T-cell (primary cell): Measurements from ENCODE around the gene VSNL1. TPM values are rescaled to one million over a fixed set of nuclear protein-coding genes. Genes with fewer than 3 reads are reported as not detected.

ENCODE experiments used
- ATAC-seq, 4 experiments: fragments of 200-7000 bp in 3 of 4; fragments of 150-1000 bp in 1 of 4; cut with Tn5 transposase; replicated peaks in 1 of 4; 1 replicate in 3 of 4; 2 replicates in 1 of 4; pipeline ENCODE4 v1.10.0; 2021; ENCODE audit warnings: moderate library complexity in 3 of 4, mild to moderate bottlenecking in 2 of 4, moderate number of reproducible peaks in 1 of 4
- CTCF ChIA-PET, 2 donors: fragments of 300-600 bp; sonication (Branson Sonifier 250); formaldehyde crosslinking; loops; one replicate each; lab custom pipeline; 2022; ENCODE audit warnings: antibody characterized with exemption in 2 of 2; lab: Charles Lee
- POLR2A ChIA-PET, 2 donors: fragments of 300-600 bp; sonication (Branson Sonifier 250); formaldehyde crosslinking; loops; one replicate each; lab custom pipeline; 2022; ENCODE audit warnings: antibody characterized with exemption in 2 of 2; lab: Charles Lee
- DNase-seq, 35 experiments: peaks; one replicate each; pipeline versions ENCODE4 v3.0.0 to v3.0.0-alpha.2; 2013 to 2023
- H3K27ac ChIP-seq: one replicate; pipeline ENCODE4 v1.5.1; 2013; ENCODE audit warnings: low read length
- H3K27me3 ChIP-seq, 2 experiments: replicated peaks in 1 of 2; 1 replicate in 1 of 2; 2 replicates in 1 of 2; pipeline versions ENCODE4 v1.6.1 to v1.7.0; 2013; ENCODE audit warnings: low read length in 1 of 2, mixed read lengths in 1 of 2; ENCODE audit not compliant: control insufficient read depth in 2 of 2, insufficient read depth in 2 of 2; ENCODE audit errors: extremely low read depth in 1 of 2
- H3K36me3 ChIP-seq, 2 donors: 1 replicate in 1 of 2; 2 replicates in 1 of 2; pipeline versions ENCODE4 v1.6.1 to v1.7.0; 2013; ENCODE audit warnings: low read length in 1 of 2; ENCODE audit not compliant: control insufficient read depth in 2 of 2, insufficient read depth in 1 of 2; ENCODE audit errors: extremely low read depth in 1 of 2
- H3K4me1 ChIP-seq, 2 experiments: 1 replicate in 1 of 2; 2 replicates in 1 of 2; pipeline versions ENCODE4 v1.6.1 to v1.7.0; 2013; ENCODE audit warnings: low read length in 2 of 2, mixed read lengths in 1 of 2; ENCODE audit not compliant: insufficient read depth in 2 of 2, control insufficient read depth in 1 of 2; ENCODE audit errors: extremely low read depth in 1 of 2
- H3K4me3 ChIP-seq, 2 donors: 1 replicate in 1 of 2; 2 replicates in 1 of 2; pipeline versions ENCODE4 v1.5.1 to v1.7.0; 2013; ENCODE audit warnings: mild to moderate bottlenecking in 2 of 2, low read length in 1 of 2, moderate library complexity in 1 of 2; ENCODE audit not compliant: control insufficient read depth in 1 of 2; ENCODE audit errors: extremely low read depth in 1 of 2
- H3K9me3 ChIP-seq: 2 replicates; pipeline ENCODE4 v1.7.0; 2013
- H3K27ac Mint-ChIP-seq, 2 donors: one replicate each; pipeline ENCODE4 v1.8.0; 2020 to 2021; ENCODE audit warnings: mild to moderate bottlenecking in 2 of 2, mixed read lengths in 2 of 2
- H3K27me3 Mint-ChIP-seq, 2 donors: one replicate each; pipeline ENCODE4 v1.8.0; 2021 to 2022; ENCODE audit warnings: mixed read lengths in 2 of 2
- H3K36me3 Mint-ChIP-seq: one replicate; pipeline ENCODE4 v1.8.0; 2021; ENCODE audit warnings: mixed read lengths
- H3K4me1 Mint-ChIP-seq, 3 donors: one replicate each; pipeline ENCODE4 v1.8.0; 2020 to 2022; ENCODE audit warnings: mixed read lengths in 3 of 3, mild to moderate bottlenecking in 1 of 3
- H3K4me3 Mint-ChIP-seq, 3 donors: one replicate each; pipeline ENCODE4 v1.8.0; 2020 to 2022; ENCODE audit warnings: mild to moderate bottlenecking in 3 of 3, mixed read lengths in 3 of 3, moderate library complexity in 3 of 3
- H3K9me3 Mint-ChIP-seq, 3 donors: one replicate each; pipeline ENCODE4 v1.8.0; 2020 to 2022; ENCODE audit warnings: mixed read lengths in 3 of 3
- WGBS: methylation state at CpG from one replicate; pipeline ENCODE4 v1.1.5; 2013; ENCODE audit warnings: missing lambda C conversion rate; ENCODE audit not compliant: insufficient coverage; 5-methylcytosine and 5-hydroxymethylcytosine counted together
- total RNA-seq, 35 experiments: library from RNA in 6 of 35; stranded (reverse) in 6 of 35; fragments of 120-200 nt in 1 of 35; gene quantifications; one replicate each; pipeline versions ENCODE4 v1.2.1 to v1.2.4 and lab custom pipeline; 2013 to 2026

The VSNL1 gene
- total RNA-seq, 5 donors from 2014 or later (not counting 1 experiment from before 2014, with no cell fraction given), result 0.22 TPM; not detected in 4

GRCh38 chr2:17584689-17585088 is 44.2 kb downstream of the VSNL1 start:
- no peaks in the 10 kb centered on the region for H3K9me3 ChIP-seq
- H3K4me1 Mint-ChIP-seq, result peaks cover 0 to 2% (median 0%) of the 10 kb centered on the region in 3 donors
- H3K4me3 Mint-ChIP-seq, result no peak overlapping the region
- peaks cover 0 to 17% of the 10 kb centered on the region in 2 donors for H3K27me3 Mint-ChIP-seq
- H3K9me3 Mint-ChIP-seq, result peaks cover 0 to 5% (median 0%) of the 10 kb centered on the region in 3 donors
- CTCF ChIA-PET, result no interaction called here
- no peaks in the 10 kb centered on the region for H3K27me3 ChIP-seq
- H3K4me3 ChIP-seq, result no peak overlapping the region
- H3K27ac Mint-ChIP-seq, result no peak overlapping the region
- no peak overlapping the region for H3K27ac ChIP-seq
- no peak for ATAC-seq
- no peaks in the 10 kb centered on the region for H3K36me3 ChIP-seq
- no peaks in the 10 kb centered on the region for H3K36me3 Mint-ChIP-seq
- POLR2A ChIA-PET, result no interaction called here
- no peak for DNase-seq
- 100% methylated on average over 1 of the region's 4 CpGs for WGBS
- no peaks in the 10 kb centered on the region for H3K4me1 ChIP-seq

GRCh38 chr2:17587469-17587868 is 47.0 kb downstream of the VSNL1 start:
- ATAC-seq, result no peak
- Mint-ChIP-seq H3K4me1 (no peaks in the 10 kb centered on the region), H3K9me3 (peaks cover 0 to 5% (median 0%) of the 10 kb centered on the region in 3 donors), H3K27ac (no peak overlapping the region), H3K4me3 (no peak overlapping the region), H3K36me3 (no peaks in the 10 kb centered on the region), H3K27me3 (peaks cover 5 to 17% of the 10 kb centered on the region in 2 donors)
- no peak for DNase-seq
- H3K27ac ChIP-seq, result no peak overlapping the region
- no peaks in the 10 kb centered on the region for H3K27me3 ChIP-seq
- H3K9me3 ChIP-seq, result no peaks in the 10 kb centered on the region
- 20% methylated on average over 1 of the region's 3 CpGs for WGBS
- H3K36me3 ChIP-seq, result no peaks in the 10 kb centered on the region
- no peaks in the 10 kb centered on the region for H3K4me1 ChIP-seq
- H3K4me3 ChIP-seq, result no peak overlapping the region
- ChIA-PET POLR2A (no interaction called here), CTCF (interaction anchor here in 1 of 2 donors (0.6 kb wide), 1 partner anchor 82 kb away, joined by 4 read pairs; no protein-coding TSS in a partner anchor)

DNA sequence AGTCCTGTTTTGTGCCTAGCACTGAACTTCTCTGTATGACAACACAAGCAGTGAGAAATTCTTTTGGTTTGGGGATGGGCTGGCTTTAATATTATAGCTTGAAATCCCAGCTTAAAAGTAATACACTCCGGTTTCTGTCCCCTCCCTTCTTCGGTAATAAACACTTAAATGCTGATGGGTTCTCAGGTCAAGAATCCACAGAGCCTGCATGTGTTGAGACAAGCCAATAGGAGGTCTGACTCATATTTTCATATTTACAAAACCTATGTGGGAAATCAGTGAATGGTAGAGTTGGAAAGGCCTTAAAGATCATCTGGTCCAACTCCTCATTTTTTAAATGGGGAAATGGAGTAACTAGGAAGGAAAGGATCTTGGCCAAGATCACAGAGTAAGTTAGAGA is 47.5 kb downstream of the VSNL1 start:
- no peaks in the 10 kb centered on the region for H3K36me3 Mint-ChIP-seq
- no peaks in the 10 kb centered on the region for H3K36me3 ChIP-seq
- H3K4me3 ChIP-seq, result no peak overlapping the region
- no peak overlapping the region for H3K27ac Mint-ChIP-seq
- H3K4me1 ChIP-seq, result no peaks in the 10 kb centered on the region
- no peak overlapping the region for H3K4me3 Mint-ChIP-seq
- peaks cover 5 to 17% of the 10 kb centered on the region in 2 donors for H3K27me3 Mint-ChIP-seq
- POLR2A ChIA-PET, result no interaction called here
- H3K4me1 Mint-ChIP-seq, result no peaks in the 10 kb centered on the region
- no CpG with 5 or more reads among the region's 2 CpGs for WGBS
- no peak overlapping the region for H3K27ac ChIP-seq
- H3K9me3 ChIP-seq, result no peaks in the 10 kb centered on the region
- CTCF ChIA-PET, result no interaction called here
- DNase-seq, result no peak
- no peak for ATAC-seq
- peaks cover 0 to 5% (median 0%) of the 10 kb centered on the region in 3 donors for H3K9me3 Mint-ChIP-seq
- H3K27me3 ChIP-seq, result no peaks in the 10 kb centered on the region

DNA sequence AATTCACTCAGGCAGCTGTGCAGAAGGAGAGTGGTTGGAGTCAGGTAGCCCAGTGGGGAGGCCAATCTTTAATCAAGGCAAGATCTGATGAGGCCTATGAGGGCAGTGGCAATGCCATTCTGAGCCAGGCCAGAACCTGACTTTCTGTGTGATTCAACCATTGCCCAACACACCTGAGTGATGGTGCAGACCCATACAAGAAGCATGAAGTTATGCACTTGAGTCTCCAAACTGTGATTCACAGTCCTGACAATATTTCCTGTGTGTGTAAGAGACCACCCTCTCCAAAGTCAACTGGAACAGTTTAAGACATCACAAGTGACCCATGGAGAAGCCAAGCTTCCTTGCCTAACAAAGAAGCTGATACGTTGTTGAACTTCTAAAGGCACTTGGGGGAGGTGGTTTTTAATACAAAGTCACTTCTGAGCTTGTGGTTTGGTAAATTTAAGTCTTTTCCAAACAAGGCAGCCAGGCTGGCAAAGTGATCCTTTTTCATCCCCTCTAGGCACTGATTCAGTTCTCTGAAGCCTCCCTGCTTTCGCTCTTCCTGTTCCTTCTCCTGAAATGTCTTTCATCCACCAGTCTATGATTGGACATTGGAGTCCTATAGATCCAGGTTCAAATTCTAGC is 49.0 kb downstream of the VSNL1 start:
- Mint-ChIP-seq H3K9me3 (peaks cover 0 to 5% (median 0%) of the 10 kb centered on the region in 3 donors), H3K27ac (no peak overlapping the region), H3K27me3 (peaks cover 7 to 20% of the 10 kb centered on the region in 2 donors), H3K36me3 (no peaks in the 10 kb centered on the region), H3K4me1 (no peaks in the 10 kb centered on the region), H3K4me3 (no peak overlapping the region)
- ChIA-PET POLR2A (no interaction called here), CTCF (no interaction called here)
- Histone ChIP-seq H3K36me3 (no peaks in the 10 kb centered on the region), H3K9me3 (no peaks in the 10 kb centered on the region), H3K27ac (no peak overlapping the region), H3K4me1 (no peaks in the 10 kb centered on the region), H3K4me3 (no peak overlapping the region), H3K27me3 (no peaks in the 10 kb centered on the region)
- no peak for DNase-seq
- 100% methylated on average over 1 of the region's 2 CpGs for WGBS
- ATAC-seq, result no peak

GRCh38 chr2:17590342-17590911 is 49.9 kb downstream of the VSNL1 start:
- Histone ChIP-seq H3K27ac (no peak overlapping the region), H3K9me3 (no peaks in the 10 kb centered on the region), H3K27me3 (no peaks in the 10 kb centered on the region), H3K36me3 (no peaks in the 10 kb centered on the region), H3K4me3 (no peak overlapping the region), H3K4me1 (no peaks in the 10 kb centered on the region)
- Mint-ChIP-seq H3K27ac (no peak overlapping the region), H3K27me3 (peaks cover 8 to 23% of the 10 kb centered on the region in 2 donors), H3K4me1 (no peaks in the 10 kb centered on the region), H3K36me3 (no peaks in the 10 kb centered on the region), H3K9me3 (peaks cover 0 to 5% (median 0%) of the 10 kb centered on the region in 3 donors), H3K4me3 (no peak overlapping the region)
- CTCF ChIA-PET, result no interaction called here
- POLR2A ChIA-PET, result no interaction called here
- WGBS, result 60% methylated on average over 2 of the region's 2 CpGs
- DNase-seq, result no peak
- no peak for ATAC-seq

GRCh38 chr2:17591846-17592245 is 51.4 kb downstream of the VSNL1 start:
- 79% methylated on average over 2 of the region's 3 CpGs for WGBS
- peaks cover 0 to 5% (median 0%) of the 10 kb centered on the region in 3 donors for H3K9me3 Mint-ChIP-seq

More at GRCh38 chr2:17591846-17592245, 51.4 kb downstream of the VSNL1 start:
- no peak overlapping the region for H3K27ac Mint-ChIP-seq
- Histone ChIP-seq H3K27me3 (no peaks in the 10 kb centered on the region), H3K4me3 (no peak overlapping the region), H3K36me3 (no peaks in the 10 kb centered on the region), H3K27ac (no peak overlapping the region), H3K9me3 (no peaks in the 10 kb centered on the region), H3K4me1 (no peaks in the 10 kb centered on the region)
- H3K4me1 Mint-ChIP-seq, result no peaks in the 10 kb centered on the region
- POLR2A ChIA-PET, result no interaction called here
- DNase-seq, result no peak
- no peak for ATAC-seq
- CTCF ChIA-PET, result no interaction called here
- H3K36me3 Mint-ChIP-seq, result no peaks in the 10 kb centered on the region
- H3K4me3 Mint-ChIP-seq, result no peak overlapping the region
- peaks cover 9 to 27% of the 10 kb centered on the region in 2 donors for H3K27me3 Mint-ChIP-seq
